Inferior parietal cortex (tissue), 1 donor: ENCODE results near the gene SIRPA.

Source experiments
- DNase-seq: peaks from one replicate; pipeline ENCODE4 v3.0.0-alpha.2; 2016; ENCODE audit errors: extremely low spot score

The SIRPA gene

DNA sequence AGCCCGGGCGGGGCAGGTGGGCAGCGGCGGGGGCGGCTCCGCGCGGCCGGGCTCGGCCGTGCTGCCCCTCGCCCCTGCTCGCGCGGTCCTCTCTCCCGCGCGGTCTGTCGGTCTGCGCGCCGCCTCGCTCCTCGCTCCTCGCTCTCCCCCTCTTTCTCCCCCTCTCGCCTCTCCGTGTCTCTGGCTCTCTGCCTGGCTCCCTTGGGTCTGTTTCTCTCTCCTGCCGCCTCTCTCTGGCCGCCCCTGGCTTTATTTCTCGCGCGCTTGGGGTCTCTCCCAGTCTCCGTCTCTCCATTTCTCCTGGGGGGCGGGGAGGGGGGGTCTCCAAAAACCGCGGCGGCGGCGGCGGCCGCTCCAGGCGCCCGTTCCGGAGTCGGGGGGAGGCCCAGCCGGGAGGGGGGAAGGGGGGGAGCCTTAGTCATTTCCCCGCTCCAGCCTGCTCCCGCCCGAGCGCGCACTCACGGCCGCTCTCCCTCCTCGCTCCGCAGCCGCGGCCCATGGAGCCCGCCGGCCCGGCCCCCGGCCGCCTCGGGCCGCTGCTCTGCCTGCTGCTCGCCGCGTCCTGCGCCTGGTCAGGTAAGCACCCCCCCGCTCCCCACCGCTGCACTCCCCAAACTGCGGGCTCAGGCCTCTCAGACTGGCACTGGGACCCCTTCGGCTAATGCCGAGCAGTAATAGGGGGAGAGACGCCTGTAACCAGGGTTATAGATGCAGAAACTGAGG, at the start of gene SIRPA:
TSS of gene SIRPA (plus strand) at position 457 of the 723 bp plus-strand sequence. CDS start at position 498, 41 bp downstream.
- DNase-seq = no peak

DNA sequence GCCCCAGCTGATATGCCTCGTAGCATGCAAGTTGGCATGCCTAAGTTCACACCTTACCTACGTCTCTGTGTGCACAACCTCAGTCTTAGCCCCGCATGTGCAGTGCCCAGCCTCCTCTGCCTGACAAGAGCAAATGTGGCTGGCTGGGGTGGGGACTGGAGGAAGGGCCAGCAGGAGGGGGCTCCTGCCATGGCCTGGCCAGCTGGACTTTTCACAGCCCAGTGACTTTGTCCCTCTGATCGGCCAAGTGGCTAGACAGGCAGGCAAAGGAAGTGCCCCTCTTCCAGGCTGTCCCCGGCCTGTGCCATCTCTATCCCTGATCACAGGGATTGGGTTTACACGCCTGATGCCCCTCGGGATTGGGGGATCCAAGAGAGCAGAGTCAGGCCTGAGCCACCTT, 49.5 kb upstream of the SIRPA start:
- no peak for DNase-seq

DNA sequence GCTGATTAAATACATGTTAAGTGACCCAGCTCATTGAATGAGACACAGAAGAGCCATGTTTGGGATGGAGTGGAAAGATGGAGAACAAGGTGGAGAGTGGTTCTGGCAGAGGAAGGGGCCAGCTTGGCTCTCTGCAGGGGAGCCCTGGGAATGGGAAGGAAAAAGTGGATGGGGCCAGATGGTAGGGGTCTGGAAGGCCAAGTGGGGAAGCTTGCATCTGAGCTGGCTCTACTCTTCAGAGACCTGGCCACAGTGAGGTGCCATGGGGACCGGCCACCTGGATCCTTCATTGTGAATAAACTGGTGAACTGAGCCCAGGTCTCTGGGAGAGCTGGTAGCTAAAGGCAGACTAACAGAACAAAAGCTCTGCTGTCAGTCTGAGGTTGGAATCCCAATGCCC, 48.9 kb upstream of the SIRPA start:
- no peak for DNase-seq

DNA sequence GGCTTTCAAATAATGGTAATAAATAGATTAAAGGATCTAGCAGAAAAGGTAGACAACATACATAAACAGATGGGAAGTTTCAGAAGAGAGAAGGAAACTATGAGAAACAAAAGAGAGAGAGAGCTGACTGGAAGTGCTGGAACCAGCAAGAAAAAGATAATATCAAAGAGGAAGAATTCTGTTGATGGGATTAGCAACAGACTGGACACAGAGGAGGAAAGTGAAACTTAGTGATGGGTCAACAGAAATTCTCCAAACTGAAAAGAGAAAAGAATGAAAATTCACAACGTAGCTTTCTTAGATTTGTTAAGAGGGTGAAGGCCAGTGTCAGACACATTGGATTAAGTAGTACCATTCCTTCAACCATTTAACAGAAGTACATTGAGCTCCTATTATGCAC, 48.3 kb upstream of the SIRPA start:
- DNase-seq = no peak

DNA sequence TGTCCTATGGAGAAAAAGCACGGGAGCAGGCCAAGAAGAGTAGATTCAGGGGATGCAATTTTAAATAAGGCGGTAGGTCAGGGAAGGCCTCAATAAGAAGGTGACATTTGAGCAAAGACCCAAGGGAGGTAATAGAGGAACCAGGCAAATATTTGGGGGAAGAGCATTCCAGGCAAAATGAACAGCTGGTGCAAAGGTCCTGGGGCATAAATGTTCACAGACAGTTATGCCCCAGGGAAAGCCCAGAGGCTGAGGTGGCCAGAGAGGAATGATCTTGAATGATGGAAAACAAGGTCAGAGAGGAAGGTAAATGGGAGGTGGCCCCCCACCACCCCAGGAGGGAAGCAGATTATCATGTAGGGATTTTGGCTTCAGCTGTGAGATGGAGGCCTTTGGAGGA, 47.4 kb upstream of the SIRPA start:
- no peak for DNase-seq

DNA sequence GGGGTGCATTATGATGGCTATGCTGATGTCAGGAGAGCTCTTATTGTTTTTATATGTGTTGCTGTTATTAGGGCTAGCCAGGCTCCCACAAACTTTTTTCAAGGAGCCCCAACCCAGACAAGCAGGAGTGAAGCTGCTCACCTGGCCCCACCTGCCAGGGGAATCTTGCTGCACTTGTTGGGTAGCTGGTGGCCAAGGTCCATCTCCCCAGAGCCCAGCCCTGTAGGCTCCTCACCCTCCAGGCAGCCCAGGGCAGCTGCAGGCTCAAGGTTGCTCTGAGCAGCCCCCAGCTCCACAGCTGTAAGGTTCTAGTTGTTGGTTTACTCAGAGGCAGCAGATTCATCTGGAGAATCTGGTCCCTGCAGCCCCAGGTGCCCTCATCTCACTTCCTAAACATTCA, 46.8 kb upstream of the SIRPA start:
- no peak for DNase-seq

DNA sequence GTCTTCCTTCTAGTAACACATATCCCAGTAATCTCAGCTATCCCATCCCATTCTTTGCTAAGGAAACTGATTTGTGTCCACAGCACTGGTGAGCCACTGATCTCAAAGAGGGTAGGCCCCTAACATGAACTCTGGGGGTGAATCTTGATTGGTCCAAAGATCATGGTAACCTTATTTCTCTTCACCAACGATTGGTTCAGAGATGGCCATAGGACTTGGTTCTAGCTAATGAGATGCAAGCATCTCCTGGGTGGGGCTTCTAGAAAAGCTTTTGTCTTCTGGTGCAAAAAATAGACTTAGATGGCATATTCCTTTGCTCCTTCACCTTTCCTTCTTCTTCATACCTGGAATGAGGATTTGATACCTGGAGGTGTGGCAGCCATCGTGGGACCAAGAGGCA, 43.8 kb upstream of the SIRPA start:
- DNase-seq = no peak

DNA sequence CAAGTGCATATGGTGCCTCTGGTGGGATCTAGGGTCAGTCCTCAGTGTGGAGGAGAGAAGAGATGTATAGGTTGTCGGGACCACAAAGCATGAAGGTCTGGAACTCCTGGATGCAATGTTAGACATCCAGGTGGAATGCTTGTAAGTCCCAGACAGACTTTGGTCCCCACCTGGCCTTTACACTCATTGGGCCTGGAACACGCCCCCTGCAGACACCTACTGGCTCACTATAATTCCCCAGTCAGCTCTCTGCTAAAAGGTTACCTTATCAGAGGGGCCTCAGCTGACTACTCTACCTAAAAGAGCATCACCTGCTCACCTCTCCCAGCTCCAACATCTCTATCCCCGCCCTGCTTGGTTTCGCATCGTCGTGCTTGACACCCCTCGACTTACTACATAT, 41.7 kb upstream of the SIRPA start:
- no peak for DNase-seq

DNA sequence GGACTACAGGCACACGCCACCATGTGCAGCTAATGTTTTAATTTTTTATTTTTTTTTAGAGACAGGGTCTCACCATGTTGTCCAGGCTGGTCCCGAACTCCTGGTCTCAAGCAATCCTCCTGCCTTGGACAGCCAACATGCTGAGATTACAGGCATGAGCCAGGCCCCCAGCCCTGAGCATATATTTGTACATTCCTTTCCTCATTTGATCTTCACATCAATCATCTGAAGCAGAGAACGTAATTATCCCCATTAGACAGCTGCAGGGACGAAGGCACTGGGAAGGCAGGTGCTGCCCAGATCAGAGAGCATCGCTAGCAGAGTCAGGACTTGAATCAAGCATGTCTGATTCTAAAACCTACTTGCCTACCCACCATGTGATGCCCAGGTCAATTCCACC, 41.0 kb upstream of the SIRPA start:
- DNase-seq = no peak

DNA sequence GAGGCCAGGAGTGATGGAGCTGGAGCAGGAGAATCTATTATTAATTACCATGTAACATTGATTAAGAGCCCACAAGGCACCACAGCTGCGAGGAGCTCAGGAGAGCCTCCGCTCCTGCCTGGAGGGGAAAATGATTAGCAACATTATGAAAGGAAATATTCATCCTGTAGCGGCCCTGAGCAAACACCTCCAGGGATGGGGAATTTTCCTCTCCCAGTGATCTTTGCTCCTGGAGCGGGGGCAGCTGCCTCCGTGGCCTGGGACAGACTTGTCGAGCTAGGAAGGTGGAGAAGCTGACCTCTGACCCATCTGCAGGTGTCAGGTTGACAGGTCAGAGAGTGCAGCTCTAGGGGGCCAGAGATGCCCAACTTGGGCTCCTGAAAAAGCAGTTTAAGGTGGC, 40.1 kb upstream of the SIRPA start:
- no peak for DNase-seq

DNA sequence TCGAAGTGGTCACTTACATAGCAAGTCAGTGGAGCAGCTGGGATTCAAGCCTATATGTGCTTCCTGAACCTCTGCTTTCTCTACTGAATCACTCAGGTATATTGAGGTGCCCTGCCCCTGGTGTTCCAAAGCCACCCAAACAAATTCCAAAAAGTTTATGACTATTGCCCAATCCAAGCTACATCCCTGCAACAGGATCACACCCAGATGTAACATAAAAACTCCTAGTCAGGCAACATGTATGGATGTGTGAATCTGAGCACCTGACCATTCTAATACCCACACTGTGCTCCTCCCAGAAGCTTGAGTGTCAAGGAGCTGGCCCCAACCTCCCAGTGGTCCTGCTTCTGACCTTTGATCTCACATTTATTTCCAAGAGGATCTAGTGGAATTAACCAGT, 39.5 kb upstream of the SIRPA start:
- no peak for DNase-seq

DNA sequence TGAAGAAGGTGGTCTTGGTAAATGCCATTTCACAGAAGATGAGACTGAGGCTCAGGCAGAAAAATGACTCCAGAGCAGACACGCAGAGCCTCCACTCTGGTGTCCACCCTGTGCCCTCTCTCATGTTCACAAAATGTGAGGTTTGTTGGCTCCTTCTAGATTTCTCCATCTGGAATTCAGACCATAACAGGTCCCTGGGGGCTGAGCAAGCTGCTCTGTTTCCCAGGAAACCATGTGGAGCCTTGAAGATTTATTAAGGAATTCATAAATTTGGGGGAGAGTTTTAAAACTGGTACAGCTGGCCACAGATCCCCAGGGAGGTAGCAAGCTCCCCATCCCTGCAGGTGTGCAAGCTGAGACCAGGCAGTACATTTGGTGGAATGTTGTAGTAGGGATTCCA, 38.8 kb upstream of the SIRPA start:
- DNase-seq = no peak

DNA sequence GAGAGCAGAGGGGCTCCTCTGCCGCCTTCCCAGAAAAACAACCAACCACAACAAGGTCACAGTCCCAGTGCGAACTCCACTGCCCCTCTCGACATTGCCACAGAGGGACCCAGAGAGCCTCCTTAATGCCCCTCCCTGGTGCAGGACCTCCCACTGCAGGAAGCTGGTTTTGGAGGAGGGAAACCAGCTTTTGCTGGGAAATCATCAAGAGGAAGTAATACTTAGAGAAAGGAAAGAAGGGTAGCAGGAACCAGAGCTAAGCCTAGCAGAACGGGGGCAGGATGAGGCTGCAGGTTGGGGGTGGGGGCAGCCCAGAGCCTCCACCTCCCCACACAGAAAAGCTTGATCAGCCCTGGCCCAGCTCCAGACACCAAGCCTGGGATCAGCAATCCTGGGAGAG, 37.7 kb upstream of the SIRPA start:
- DNase-seq = no peak

DNA sequence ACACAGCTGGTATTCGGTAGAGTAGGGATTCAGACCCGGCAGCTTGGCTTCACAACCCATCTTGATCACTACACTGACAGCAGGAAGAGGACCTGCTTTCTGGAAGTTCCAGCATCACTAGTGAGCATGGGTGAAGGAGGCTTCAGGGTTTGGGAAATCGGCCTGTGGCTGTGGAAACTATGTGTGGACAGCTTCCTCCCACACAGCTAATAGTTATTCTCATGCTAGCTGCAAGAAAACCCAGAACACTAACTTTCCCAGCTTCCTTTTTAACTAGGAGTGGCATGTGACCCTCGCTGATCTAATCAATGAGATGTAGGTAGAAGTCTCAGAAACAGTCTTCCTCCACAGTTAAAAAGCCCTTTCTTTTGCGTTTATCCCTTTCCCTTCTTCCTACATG, 36.3 kb upstream of the SIRPA start:
- no peak for DNase-seq

DNA sequence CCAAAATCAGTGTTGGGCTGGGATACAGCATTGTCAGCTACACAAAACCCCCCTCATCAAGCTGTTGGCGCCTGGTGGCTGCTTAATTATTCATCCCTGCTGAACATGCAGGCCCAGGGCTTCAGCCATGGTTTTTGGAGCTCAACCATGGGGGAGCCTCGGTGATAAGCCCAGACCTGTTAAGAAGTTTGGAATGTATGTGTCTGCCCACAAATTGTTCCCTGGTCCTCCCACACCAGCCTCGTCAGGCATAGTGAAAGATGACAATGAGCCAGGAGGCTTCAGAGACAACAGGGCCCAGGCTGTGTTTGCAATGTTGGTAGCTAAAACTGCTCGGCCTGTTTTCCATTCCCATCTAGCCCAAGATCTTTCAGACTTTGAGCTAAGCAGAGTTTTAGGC, 34.8 kb upstream of the SIRPA start:
- no peak for DNase-seq

DNA sequence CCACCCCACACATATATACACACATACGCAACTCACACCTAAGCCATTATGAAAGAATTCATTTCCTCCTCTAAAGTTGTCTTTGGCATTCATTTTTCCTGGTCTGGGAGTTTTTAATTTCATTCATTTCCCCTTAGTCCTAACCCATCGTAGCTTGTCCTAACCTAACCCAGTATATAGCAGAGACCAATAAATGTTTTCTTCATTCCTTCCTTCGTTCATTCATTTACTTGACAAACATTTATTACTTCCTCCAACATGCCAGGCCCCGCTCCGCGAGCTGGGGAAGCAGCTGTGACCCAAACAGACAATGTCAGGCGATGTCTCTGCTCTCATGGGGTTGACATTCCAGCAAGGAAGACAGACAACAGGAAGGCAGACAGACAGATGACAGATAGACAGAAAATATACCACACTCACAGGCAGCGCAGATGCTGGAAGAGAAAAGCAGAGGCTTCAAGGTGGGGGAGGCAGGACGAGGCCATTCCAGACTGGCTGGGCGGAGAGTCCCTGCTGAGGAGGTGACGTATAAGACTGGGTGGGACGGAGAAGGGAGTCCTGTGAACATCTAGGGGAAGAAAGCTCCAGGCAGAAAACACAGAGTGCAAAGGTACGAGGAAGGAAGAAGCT, 33.7 kb upstream of the SIRPA start:
- DNase-seq = no peak

DNA sequence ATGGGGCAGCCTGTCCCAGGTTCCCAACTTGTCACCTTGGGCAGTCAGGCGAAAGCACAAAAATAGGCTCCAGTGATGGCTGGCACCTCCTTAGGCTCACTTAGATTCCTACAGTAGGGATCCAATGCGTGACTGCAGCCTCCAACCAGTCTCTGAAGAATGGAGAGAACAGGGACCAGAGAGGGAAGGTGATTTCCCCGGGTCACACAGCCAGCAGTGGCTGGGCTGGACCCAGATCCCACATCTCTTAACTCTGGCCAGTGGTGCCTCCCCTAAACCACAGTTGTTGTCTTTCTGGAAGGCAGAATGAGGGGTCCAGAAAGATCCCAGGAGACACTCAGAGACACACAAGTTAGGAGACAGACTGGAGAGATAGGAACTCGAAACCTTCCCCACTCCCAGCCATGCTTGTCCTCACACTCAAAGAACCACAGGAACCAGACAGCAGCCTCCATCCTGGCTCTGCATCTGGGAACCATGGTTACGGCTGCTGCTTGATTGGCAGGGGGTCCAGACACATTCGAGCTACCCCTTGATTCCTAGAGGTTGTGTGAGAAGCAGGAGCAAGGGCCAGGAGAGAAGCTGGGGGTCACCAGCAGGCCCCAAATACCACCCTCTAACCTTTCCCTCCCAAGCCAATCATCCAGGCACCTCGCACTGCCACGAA, 33.1 kb upstream of the SIRPA start:
- no peak for DNase-seq

DNA sequence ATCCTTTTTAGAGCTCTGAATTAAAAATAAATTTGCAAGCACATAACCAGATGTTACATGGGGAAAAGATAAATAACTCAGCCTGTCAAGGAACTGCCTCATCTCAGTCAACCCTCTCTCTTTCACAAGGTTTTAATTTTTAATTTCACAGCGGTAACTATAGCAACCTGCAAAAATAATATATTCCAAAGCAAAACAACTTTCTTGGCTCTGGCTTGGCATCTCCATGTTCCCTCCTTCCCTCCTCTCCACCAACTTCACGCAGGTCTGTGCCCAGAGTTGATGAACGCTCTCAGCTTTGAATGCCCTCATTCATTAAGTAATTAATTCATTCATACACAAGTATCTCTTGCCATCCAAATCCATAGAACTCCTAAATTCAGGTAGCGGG, 32.5 kb upstream of the SIRPA start:
- no peak for DNase-seq

DNA sequence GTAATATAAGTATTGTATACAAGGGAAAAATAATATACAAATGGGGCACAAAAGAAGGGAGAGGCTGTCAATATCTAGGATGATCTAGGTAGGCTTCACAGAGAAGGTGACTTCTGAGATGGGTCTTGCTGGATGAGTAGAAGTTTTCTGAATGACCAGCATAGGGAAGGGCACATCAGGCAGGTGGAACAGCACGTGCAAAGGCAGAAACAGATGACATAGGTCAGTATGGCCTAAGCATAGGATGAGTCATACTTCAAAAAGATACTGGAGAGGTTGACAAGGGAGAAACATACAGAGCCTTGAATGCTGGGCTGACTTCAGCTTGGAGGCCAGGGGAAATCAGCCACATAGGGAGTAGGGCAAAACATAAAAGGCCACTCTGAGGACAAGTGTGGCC, 31.9 kb upstream of the SIRPA start:
- no peak for DNase-seq

DNA sequence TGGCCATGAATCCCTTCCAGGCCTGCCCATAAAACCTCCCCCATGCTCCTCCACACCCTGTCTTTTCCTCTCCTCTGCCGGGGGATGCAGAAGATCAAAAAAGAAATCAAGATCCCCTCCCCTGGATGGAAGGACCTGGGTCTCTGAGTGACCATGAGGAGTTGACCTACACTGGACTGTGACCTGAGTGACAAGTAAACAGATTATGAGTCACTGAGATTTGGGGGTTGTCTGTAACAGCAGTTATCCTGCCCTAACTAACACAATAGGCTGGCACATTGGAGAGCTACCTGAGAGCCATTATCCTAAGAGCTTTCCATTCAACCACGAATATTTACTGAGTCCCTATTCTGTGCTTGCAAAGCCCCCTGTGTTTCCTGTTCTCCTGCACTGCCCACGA, 28.4 kb upstream of the SIRPA start:
- no peak for DNase-seq

DNA sequence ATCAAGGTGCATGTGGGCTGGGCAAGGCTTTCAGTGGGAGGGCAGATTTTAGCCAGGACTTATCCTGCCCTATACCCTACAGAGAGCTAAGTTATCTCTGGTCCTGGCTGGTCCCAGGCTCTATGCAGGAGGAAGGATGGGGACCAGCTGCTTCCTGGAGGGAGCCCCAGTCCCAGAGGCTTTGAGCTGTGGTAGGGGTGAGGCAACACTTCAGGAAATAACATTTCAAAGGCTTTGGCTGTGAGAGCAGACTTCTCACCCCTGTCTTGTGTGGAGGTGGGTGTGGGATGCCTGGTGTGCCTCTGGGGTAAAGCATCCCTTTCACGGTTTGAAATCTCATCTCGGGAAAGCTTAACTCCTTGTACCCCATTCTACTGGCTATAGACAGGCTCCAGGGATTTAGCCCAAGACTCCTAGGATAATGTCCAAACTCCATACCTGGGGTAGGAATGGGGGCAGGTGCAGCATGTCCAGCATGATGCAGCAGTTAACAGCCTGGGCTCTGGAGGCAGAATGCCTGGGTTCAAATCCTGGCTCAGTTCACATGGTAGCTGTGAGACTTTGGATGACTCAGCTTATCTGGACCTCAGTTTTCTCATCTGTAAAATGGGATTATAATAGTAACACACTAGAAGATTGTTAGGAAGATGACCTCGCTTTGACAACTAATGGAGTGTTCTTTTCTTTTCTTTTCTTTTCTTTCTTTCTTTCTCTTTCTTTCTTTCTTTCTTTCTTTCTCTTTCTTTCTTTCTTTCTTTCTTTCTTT, 27.5 kb upstream of the SIRPA start:
- DNase-seq = no peak

DNA sequence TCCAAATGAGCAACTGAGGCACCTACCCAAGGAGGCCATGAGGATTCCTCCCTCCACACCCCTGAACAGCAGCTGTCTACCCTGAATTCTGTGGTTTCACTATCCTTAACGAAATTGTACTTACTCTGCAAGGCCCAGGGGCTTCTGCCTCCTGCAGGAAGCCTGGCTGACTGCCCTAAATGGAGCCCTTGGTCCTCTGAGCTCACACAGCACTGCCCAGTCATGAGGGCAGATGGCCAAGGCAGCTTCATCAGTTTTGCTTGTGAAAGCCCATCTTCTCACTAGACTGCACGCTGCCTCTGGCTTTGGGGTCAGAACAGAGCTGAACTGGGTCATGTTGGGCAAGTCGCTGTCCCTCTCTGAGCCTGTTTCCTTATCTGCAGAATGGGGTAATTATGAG, 26.4 kb upstream of the SIRPA start:
- DNase-seq = no peak

DNA sequence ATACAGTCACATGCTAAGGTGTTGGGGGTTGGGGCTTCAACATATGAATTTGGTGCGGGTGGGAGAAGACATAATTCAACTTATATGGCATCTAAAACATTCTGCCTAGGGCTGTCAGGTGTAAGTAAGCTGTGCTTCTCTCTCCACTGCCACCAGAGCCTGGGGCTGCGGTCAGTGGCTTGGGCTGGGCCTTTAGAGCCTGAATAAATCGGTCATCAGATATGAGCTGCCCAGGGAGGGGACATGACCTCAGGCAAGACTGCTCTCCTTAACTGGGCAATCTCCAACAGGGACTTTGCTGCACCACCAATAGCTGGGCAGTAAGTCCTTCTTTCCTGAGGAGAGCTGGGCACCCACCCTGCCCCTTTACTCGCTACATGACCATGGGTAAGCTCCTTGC, 24.9 kb upstream of the SIRPA start:
- no peak for DNase-seq
